ENCODE data around the gene ARL13B.
A peak's percentile ranks its signal among the peaks of the same experiment; 100 is the strongest.
"Not testable (repeated sequence)": the region's sequence is repeated elsewhere in the genome, so short reads cannot be mapped to it uniquely, and the experiment has no call there.

The ARL13B gene

GRCh38 chr3:93979850-93980676 is at the start of gene ARL13B:
TSS of gene ARL13B (plus strand) at chr3:93980155. CDS start at chr3:93980424, 269 bp downstream.
- DNase-seq = peak; percentile 97

DNA sequence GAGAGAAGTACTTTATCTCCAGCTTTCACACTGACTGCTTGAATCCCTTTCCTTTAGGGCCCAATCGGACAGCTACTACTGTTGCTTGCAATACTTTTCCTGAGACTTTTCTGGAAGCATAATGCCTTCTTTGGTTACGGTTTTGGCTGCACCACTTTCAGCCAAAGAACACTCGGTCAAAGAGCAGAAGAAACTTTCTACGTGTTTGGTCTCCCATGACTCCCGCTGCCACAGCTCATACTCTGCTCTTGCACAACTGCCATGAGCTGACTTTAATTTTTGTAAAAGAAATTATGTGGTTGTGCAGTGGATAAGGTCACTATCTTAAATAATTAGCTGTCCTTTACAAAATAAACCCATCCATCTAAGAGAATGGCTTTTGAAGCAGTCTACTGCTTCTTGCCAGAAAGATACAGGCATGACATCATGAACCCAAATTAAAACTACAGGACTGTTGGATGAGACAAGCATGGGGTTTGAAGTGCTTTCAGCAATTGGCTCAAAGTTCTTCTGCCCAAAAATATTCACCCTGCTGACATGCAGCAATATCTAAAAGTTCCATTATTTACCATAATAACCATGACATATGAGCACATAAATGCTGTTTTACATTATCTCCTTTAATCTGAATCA is 48.2 kb upstream of the ARL13B start:
- no peak for DNase-seq

- DNase-seq = no peak
Measured at GRCh38 chr3:93934366-93935046, 45.4 kb upstream of the ARL13B start.

- no peak for DNase-seq
Measured at GRCh38 chr3:93936549-93936948, 43.4 kb upstream of the ARL13B start.

- DNase-seq = not testable (repeated sequence)
Measured at GRCh38 chr3:93937485-93937884, 42.5 kb upstream of the ARL13B start.

GRCh38 chr3:93949958-93950357 is 30.0 kb upstream of the ARL13B start:
- not testable (repeated sequence) for DNase-seq

- DNase-seq = no peak
Measured at GRCh38 chr3:93961026-93961425, 18.9 kb upstream of the ARL13B start.

DNA sequence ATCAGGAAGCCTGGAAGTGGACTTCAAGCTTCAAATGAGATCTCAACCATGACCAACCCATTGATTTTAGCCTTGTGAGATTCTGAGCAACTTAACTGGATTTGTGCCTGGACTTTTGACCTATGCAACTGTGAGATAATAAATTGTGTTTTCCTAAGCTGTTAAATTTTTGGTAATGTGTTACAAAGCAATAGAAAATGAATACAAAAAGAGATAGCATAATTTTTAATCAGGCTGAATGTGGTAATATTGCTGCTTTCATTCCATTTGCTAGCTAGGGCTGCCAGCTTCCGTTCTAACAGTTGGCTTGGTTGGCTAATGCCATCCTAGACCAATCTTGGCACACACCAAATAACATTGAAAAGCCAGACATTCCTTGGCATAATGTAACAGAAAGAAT is 18.5 kb upstream of the ARL13B start:
- no peak for DNase-seq

GRCh38 chr3:93962798-93963197 is 17.2 kb upstream of the ARL13B start:
- no peak for DNase-seq

DNA sequence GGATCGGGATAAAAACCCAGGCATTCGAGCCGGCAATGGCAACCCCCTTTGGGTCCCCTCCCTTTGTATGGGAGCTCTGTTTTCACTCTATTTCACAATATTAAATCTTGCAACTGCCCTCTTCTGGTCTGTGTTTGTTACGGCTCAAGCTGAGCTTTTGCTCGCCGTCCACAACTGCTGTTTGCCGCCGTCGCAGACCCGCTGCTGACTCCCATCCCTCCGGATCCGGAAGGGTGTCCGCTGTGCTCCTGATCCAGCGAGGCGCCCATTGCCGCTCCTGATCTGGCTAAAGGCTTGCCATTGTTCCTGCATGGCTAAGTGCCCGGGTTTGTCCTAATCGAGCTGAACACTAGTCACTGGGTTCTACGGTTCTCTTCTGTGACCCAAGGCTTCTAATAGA is 14.8 kb upstream of the ARL13B start:
- DNase-seq = not testable (repeated sequence)

DNA sequence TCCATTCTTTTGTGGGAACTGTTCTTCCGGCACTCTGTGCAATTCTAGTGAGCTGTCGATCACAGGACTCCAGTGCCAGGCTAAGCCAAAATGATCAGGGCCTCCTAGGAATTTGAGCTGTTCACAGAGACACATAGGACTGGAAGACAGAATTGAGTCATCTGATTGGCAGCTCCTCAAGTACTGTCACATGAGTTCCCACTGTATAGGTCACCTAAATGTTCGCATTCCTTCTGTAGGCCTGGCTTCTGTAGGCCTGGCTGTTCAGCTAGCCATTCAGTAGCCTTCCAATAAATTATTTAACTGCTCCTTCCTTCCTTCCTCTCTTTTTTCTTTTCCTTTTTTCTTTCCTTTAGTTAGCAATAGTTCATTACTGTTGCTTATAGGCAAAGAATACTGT is 10.5 kb upstream of the ARL13B start:
- no peak for DNase-seq

DNA sequence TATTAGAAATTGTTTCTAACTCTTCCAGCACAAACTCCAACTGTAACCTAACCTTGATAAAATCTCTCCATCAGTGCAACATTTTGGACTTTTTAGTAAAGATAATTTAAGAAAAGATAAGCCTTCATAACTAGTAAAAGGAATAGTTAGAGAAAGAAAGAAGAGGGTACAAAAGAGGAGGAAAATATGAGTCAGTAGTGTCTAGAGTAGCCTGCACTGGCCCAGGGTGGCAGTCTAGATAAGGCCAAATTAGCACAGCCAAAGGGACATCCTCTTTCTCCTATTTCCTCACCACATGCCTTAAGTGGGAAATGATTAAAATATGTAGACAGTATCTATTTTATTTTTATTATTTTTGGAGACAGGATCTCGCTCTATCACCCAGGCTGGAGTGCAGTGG is 10.0 kb upstream of the ARL13B start:
- no peak for DNase-seq

- DNase-seq = peak; percentile 91
Measured at GRCh38 chr3:93973131-93974126, 6.5 kb upstream of the ARL13B start, which contains the start of gene PROS1. TSS of gene PROS1 (minus strand) at chr3:93973896. CDS start at chr3:93973749, 147 bp downstream.

DNA sequence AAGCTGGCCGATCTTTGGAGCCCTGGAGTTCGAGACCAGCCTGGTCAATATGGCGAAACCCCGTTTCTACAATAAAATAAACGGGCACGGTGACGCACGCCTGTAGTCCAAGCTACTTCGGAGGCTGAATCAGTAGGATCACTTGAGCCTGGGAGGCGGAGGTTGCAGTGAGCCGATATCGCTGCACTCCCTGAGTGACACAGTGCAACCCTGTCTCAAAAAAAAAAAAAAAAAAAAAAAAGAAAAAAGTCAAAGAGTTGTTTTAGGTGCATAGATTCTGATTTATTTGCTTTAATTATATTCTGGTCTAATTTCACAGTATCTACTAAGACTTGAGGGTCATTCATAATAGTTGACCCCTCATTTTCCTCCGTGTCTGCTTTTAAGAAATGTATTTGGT is 1.7 kb downstream of the ARL13B start:
- DNase-seq = no peak

DNA sequence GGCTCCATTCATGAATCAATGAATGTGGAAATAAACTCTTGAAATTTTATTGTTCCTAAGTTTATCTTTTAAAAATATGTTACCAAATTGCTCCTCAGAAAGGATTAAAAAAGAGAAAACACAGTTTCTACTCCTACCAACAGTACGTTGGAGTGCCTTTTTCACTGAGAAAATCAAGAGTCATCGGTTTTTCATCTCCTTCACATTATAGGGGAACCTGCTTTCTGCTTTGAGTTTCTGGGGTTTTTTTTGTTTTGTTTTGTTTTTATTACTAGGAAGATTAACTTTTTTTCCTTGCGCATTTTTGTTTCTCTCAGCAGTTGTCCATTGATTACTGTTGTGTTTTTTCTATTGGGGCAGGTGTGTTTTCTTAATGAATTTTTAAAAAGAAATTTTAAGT is 3.5 kb downstream of the ARL13B start:
- no peak for DNase-seq

DNA sequence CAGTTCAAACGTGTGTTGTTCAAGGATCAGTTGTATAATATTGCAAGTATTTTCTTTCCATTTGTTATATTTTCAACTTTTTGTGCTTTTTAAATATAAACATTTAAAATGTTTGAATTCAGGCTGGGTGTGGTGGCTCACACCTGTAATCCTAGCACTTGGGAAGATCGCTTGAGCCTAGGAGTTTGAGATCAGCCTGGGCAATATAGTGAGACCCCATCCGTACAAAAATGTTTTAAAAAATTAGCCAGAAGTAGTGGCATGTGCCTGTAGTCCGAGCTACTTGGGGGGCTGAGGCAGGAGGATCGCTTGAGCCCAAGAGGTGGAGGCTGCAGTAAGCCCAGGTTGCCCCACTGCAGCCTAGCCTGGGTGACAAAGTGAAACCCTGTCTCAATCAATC is 4.7 kb downstream of the ARL13B start:
- DNase-seq = no peak

DNA sequence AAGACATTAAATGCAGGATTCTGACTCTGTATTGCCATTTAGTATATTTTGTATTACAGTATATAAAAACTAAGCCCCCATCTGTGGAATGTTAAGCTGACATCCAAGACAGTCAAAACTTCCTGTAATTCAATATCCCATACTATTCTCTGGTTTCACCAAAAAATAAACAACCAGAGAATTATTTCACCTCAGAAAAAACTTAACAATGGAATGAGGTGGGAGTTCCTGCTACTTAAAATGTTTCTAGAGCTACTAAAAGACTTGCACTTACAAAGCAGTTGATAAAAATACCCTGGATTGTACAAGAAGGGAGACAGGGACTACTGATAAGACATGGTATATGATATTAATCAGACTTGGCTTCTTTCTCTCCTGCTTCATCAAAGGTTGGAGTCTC is 8.3 kb downstream of the ARL13B start:
- no peak for DNase-seq

- no peak for DNase-seq
Measured at GRCh38 chr3:93988764-93989163, 8.8 kb downstream of the ARL13B start.

DNA sequence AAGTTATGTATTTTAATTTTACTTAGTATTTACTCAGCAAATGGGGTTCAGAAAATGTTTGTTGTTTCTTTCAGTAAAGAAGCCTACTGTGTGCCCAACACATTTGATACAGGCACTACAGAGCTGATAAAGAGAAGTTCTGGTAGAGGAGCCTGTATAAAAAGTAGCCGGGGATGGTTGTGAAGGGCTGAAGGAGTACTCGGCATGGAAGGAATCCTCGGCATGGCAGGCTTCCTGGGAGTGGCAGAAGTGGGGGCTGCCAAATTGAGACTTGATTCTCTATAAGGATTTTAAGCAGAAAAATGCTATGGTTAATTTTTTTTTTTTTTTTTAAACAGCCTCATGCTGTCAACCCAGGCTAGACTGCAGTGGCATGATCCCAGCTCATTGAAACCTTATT is 9.3 kb downstream of the ARL13B start:
- no peak for DNase-seq

DNA sequence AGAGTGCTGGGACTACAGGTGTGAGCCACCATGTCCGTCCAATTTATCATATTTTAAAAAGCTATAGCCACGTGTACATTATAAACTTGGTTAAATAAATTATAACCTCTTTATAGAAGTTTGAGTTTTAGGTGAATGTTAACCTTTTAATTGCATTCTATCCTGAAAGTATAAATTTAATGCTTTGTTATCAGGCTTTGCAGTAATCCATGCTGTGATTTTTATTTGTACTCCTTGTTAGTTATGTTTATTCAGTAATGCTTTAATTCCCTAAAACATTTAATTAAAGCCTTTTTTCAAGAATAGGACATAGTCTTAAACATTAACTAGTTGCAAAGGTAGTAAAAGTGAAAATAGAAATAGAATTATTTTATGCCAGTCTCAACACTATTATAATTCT is 11.7 kb downstream of the ARL13B start:
- no peak for DNase-seq

DNA sequence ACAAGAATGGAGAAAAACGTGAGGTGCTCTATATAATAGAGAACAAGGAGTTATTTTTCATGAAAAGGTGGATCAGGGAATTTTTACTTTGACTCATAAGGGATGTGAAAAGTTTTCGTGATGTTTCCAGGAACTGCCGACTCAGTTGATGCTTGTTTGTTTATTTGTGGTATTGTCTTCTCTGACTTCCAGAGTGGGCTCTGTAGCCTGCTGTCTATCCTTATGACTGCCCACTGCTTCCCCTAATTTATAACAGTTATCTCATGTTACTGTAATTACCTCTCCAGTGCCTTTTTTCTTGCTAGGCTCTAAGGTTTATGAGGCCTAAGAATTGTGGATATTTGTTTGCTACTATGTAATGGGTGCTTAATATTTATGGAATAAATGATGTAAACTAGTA is 12.3 kb downstream of the ARL13B start:
- DNase-seq = no peak

GRCh38 chr3:93994056-93994455 is 14.1 kb downstream of the ARL13B start:
- DNase-seq = no peak

DNA sequence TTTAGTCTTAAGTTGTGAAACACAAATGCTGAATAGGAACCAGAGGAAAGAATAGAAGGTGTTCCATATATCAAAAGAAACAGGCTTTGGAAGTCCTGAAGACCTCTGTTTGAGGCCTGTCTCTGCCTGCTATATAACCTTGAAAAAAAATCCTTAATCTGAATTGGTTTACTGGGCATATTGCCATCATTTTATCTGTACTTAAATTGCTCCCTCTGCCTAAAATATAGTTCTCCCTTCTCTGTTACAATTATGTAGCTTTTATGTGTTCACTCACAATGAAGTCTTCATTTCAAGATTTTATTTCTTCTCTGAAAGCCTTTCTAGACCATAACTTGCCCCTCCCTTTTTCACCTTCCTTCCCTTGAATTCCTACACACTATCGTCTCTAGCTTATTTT is 21.2 kb downstream of the ARL13B start:
- DNase-seq = no peak
